DND-41 (cell line): ENCODE results near the gene AGAP1.

Experiments used
- ATAC-seq: fragments of 200-7000 bp; cut with Tn5 transposase; 3 replicates; pipeline ENCODE4 v1.9.1; 2021; ENCODE audit warnings: low read depth; ENCODE audit not compliant: insufficient read depth
- DNase-seq: peaks from one replicate; pipeline ENCODE4 v3.0.0-alpha.2; 2020
- H2AFZ ChIP-seq: 2 replicates; pipeline ENCODE4 v1.6.0; 2012; ENCODE audit warnings: low read depth, low read length
- H3K27ac ChIP-seq: 2 replicates; pipeline ENCODE4 v1.5.1; 2012; ENCODE audit warnings: low read length, inconsistent platforms
- H3K27me3 ChIP-seq: fragments of 200-600 bp; sonication (generic); 2 replicates; pipeline ENCODE4 v1.6.0; 2012; ENCODE audit warnings: low read length, mild to moderate bottlenecking, inconsistent platforms; ENCODE audit not compliant: insufficient read depth, poor library complexity
- H3K36me3 ChIP-seq: 2 replicates; pipeline ENCODE4 v1.5.1; 2012; ENCODE audit warnings: low read length, inconsistent platforms; ENCODE audit not compliant: insufficient read depth
- H3K4me1 ChIP-seq: 2 replicates; pipeline ENCODE4 v1.5.1; 2012; ENCODE audit warnings: mild to moderate bottlenecking, low read length; ENCODE audit not compliant: insufficient read depth
- H3K4me2 ChIP-seq: 2 replicates; pipeline ENCODE4 v1.6.0; 2012; ENCODE audit warnings: mild to moderate bottlenecking, moderate library complexity, low read length, inconsistent platforms; ENCODE audit not compliant: insufficient read depth
- H3K4me3 ChIP-seq, 2 experiments: fragments of 200-600 bp in 1 of 2; shearing (Covaris generic) in 1 of 2; 2 replicates each; pipeline ENCODE4 v1.5.1; 2012 to 2016; ENCODE audit warnings: inconsistent platforms in 2 of 2, low read length in 2 of 2, mild to moderate bottlenecking in 2 of 2, low read depth in 1 of 2, moderate library complexity in 1 of 2
- H3K79me2 ChIP-seq: 2 replicates; pipeline ENCODE4 v1.6.0; 2012; ENCODE audit warnings: low read length, inconsistent platforms; ENCODE audit not compliant: insufficient read depth
- H3K9ac ChIP-seq: 2 replicates; pipeline ENCODE4 v1.6.0; 2012; ENCODE audit warnings: low read depth, mild to moderate bottlenecking, inconsistent platforms, low read length, moderate library complexity
- H3K9me3 ChIP-seq: 2 replicates; pipeline ENCODE4 v1.5.1; 2012; ENCODE audit warnings: low read length, moderate library complexity, mild to moderate bottlenecking, inconsistent platforms; ENCODE audit not compliant: insufficient read depth, severe bottlenecking
- H4K20me1 ChIP-seq: 2 replicates; pipeline ENCODE4 v1.6.0; 2012; ENCODE audit warnings: low read length; ENCODE audit not compliant: insufficient read depth
- CTCF ChIP-seq: IDR thresholded peaks from 2 replicates; pipeline ENCODE4 v1.5.1; 2012; ENCODE audit warnings: borderline replicate concordance, low read length, moderate library complexity, mild to moderate bottlenecking; ENCODE audit not compliant: poor library complexity, severe bottlenecking; ENCODE audit errors: extremely low read depth
- EZH2 ChIP-seq: IDR thresholded peaks from 3 replicates; pipeline ENCODE4 v1.6.1; 2012; ENCODE audit warnings: borderline replicate concordance, low read depth, mild to moderate bottlenecking, moderate library complexity, low read length, inconsistent platforms; ENCODE audit not compliant: severe bottlenecking

The AGAP1 gene

GRCh38 chr2:236034974-236035373 is 541.1 kb downstream of the AGAP1 start:
- Histone ChIP-seq H3K4me1 (no peaks in the 10 kb centered on the region), H3K36me3 (peaks cover 6% of the 10 kb centered on the region; the same call in 1 of the 2 replicates), H3K79me2 (no peaks in the 10 kb centered on the region), H3K4me3 (no peak overlapping the region), H3K27me3 (no peaks in the 10 kb centered on the region), H2AFZ (no peak overlapping the region), H4K20me1 (no peaks in the 10 kb centered on the region), H3K9me3 (no peaks in the 10 kb centered on the region), H3K4me2 (no peak overlapping the region), H3K27ac (no peak overlapping the region), H3K9ac (no peak overlapping the region)
- no peak for DNase-seq
- no peak for ATAC-seq
- no peak for TF ChIP-seq CTCF
- TF ChIP-seq EZH2, result no peak

- H3K27me3 ChIP-seq, result no peaks in the 10 kb centered on the region
- no peaks in the 10 kb centered on the region for H3K4me1 ChIP-seq
- no peaks in the 10 kb centered on the region for H4K20me1 ChIP-seq
- no peak overlapping the region for H3K9ac ChIP-seq
- H2AFZ ChIP-seq, result no peak overlapping the region
- H3K4me2 ChIP-seq, result no peak overlapping the region
- H3K4me3 ChIP-seq, result no peak overlapping the region
- no peaks in the 10 kb centered on the region for H3K9me3 ChIP-seq
- no peak for TF ChIP-seq EZH2
- no peak for TF ChIP-seq CTCF
- no peaks in the 10 kb centered on the region for H3K79me2 ChIP-seq
- H3K36me3 ChIP-seq, result peaks cover 6% of the 10 kb centered on the region; the same call in 1 of the 2 replicates
- no peak for ATAC-seq
- H3K27ac ChIP-seq, result no peak overlapping the region
- no peak for DNase-seq
Observed at GRCh38 chr2:236036045-236036444, 542.2 kb downstream of the AGAP1 start.

- Histone ChIP-seq H3K4me2 (no peak overlapping the region), H3K4me3 (no peak overlapping the region), H4K20me1 (no peaks in the 10 kb centered on the region), H3K9ac (no peak overlapping the region), H3K79me2 (no peaks in the 10 kb centered on the region), H3K9me3 (no peaks in the 10 kb centered on the region), H3K27me3 (no peaks in the 10 kb centered on the region), H3K27ac (no peak overlapping the region), H2AFZ (no peak overlapping the region), H3K36me3 (peaks cover 6% of the 10 kb centered on the region; the same call in 1 of the 2 replicates), H3K4me1 (no peaks in the 10 kb centered on the region)
- no peak for DNase-seq
- TF ChIP-seq CTCF (no peak), EZH2 (no peak)
- ATAC-seq, result no peak
Observed at GRCh38 chr2:236038096-236038495, 544.3 kb downstream of the AGAP1 start.
